HepG2 (cell line): ENCODE measurements around the gene ATP13A3. TPM values are rescaled to one million over a fixed set of nuclear protein-coding genes. Genes with fewer than 3 reads are reported as not detected.

Source experiments
- CAMTA2 ChIP-seq: sonication (generic); formaldehyde crosslinking; IDR thresholded peaks from 2 replicates; pipeline ENCODE4 v1.4.0; 2020; ENCODE audit warnings: mild to moderate bottlenecking, missing genetic modification reagents, borderline replicate concordance
- DPF2 ChIP-seq: sonication (generic); formaldehyde crosslinking; IDR thresholded peaks from 2 replicates; pipeline ENCODE4 v1.4.0; 2020; ENCODE audit warnings: mild to moderate bottlenecking, low read depth, missing genetic modification reagents, borderline replicate concordance
- HDAC2 ChIP-seq: sonication (generic); formaldehyde crosslinking; IDR thresholded peaks from 2 replicates; pipeline ENCODE4 v1.4.0; 2020; ENCODE audit warnings: missing genetic modification reagents
- MEF2D ChIP-seq: sonication (generic); formaldehyde crosslinking; IDR thresholded peaks from 2 replicates; pipeline ENCODE4 v1.5.1; 2020; ENCODE audit warnings: mild to moderate bottlenecking, missing genetic modification reagents
- RERE ChIP-seq: IDR thresholded peaks from 2 replicates; pipeline ENCODE4 v1.6.1; 2016; ENCODE audit warnings: low read depth, missing genetic modification reagents, missing compliant biosample characterization
- SIX4 ChIP-seq: sonication (generic); formaldehyde crosslinking; IDR thresholded peaks from 2 replicates; pipeline ENCODE4 v1.4.0; 2020; ENCODE audit warnings: missing genetic modification reagents
- ZBTB1 ChIP-seq: sonication (generic); formaldehyde crosslinking; IDR thresholded peaks from 2 replicates; pipeline ENCODE4 v1.4.0; 2020; ENCODE audit warnings: missing genetic modification reagents, borderline replicate concordance
- ZNF33A ChIP-seq: sonication (generic); formaldehyde crosslinking; IDR thresholded peaks from 2 replicates; pipeline ENCODE4 v1.5.1; 2020; ENCODE audit warnings: missing genetic modification reagents, mild to moderate bottlenecking, moderate library complexity, borderline replicate concordance
- ZNF501 ChIP-seq: sonication (generic); formaldehyde crosslinking; IDR thresholded peaks from 2 replicates; pipeline ENCODE4 v1.5.1; 2020; ENCODE audit warnings: mild to moderate bottlenecking, moderate library complexity, missing genetic modification reagents
- ZNF503 ChIP-seq: sonication (generic); formaldehyde crosslinking; IDR thresholded peaks from 2 replicates; pipeline ENCODE4 v1.4.0; 2020; ENCODE audit warnings: missing genetic modification reagents
- ZNF570 ChIP-seq: sonication (generic); formaldehyde crosslinking; IDR thresholded peaks from 2 replicates; pipeline ENCODE4 v1.4.0; 2020; ENCODE audit warnings: mild to moderate bottlenecking, missing genetic modification reagents, borderline replicate concordance
- ZNF770 ChIP-seq: sonication (generic); formaldehyde crosslinking; IDR thresholded peaks from 2 replicates; pipeline ENCODE4 v1.5.0; 2020; ENCODE audit warnings: mild to moderate bottlenecking, missing genetic modification reagents
- ZNF776 ChIP-seq: sonication (generic); formaldehyde crosslinking; IDR thresholded peaks from 2 replicates; pipeline ENCODE4 v1.4.0; 2020; ENCODE audit warnings: mild to moderate bottlenecking, missing genetic modification reagents
- ZNF792 ChIP-seq: IDR thresholded peaks from 2 replicates; pipeline ENCODE4 v1.6.1; 2016
- polyA plus RNA-seq, 8 experiments: library from polyadenylated mRNA; depleted of rRNA in 3 of 8; stranded (reverse) in 7 of 8; unstranded in 1 of 8; fragments of >200 nt; fragmentation: Illumina TruSeq in 4 of 8; extraction: Trizol in 4 of 8; gene quantifications; 2 replicates each; pipeline versions ENCODE4 v1.2.1 to v1.2.3, GENCODE V29; 2011 to 2016; ENCODE audit warnings: low read depth in 4 of 8, missing spikeins in 1 of 8, mixed read lengths in 1 of 8; ENCODE audit not compliant: insufficient read depth in 1 of 8
- total RNA-seq, 5 experiments: library from RNA; depleted of rRNA; stranded (reverse); fragments of >200 nt; fragmentation: Illumina TruSeq; extraction: Trizol; gene quantifications; 2 replicates each; pipeline ENCODE4 v1.2.3, GENCODE V29; 2016; ENCODE audit warnings: low read depth in 1 of 5
- TF ChIP-seq, protein P1 (sequence below): sonication (generic); formaldehyde crosslinking; IDR thresholded peaks from 2 replicates; pipeline ENCODE4 v1.4.0; 2020; ENCODE audit warnings: mild to moderate bottlenecking, missing genetic modification reagents
- TF ChIP-seq, protein P2 (sequence below): sonication (generic); formaldehyde crosslinking; IDR thresholded peaks from 2 replicates; pipeline ENCODE4 v1.8.1; 2023; ENCODE audit warnings: mild to moderate bottlenecking, missing genetic modification reagents, borderline replicate concordance

Gene ATP13A3
- total and polyA plus RNA-seq, 2 of the 13 experiments (the other 11 are each of a cell fraction or from before 2014, with no cell fraction given), result 44.9 to 80.8 TPM

- TF ChIP-seq, protein P1, sequence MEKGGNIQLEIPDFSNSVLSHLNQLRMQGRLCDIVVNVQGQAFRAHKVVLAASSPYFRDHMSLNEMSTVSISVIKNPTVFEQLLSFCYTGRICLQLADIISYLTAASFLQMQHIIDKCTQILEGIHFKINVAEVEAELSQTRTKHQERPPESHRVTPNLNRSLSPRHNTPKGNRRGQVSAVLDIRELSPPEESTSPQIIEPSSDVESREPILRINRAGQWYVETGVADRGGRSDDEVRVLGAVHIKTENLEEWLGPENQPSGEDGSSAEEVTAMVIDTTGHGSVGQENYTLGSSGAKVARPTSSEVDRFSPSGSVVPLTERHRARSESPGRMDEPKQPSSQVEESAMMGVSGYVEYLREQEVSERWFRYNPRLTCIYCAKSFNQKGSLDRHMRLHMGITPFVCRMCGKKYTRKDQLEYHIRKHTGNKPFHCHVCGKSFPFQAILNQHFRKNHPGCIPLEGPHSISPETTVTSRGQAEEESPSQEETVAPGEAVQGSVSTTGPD (CRISPR knock-in tag), result no peak
- TF ChIP-seq ZNF501 (CRISPR knock-in tag) (no peak), ZNF770 (CRISPR knock-in tag) (no peak), SIX4 (CRISPR knock-in tag) (0 out of 2 replicates have a peak, but pooled peaks have one; percentile 45), HDAC2 (peak; percentile 62; the same call in 1 of the 2 replicates), MEF2D (CRISPR knock-in tag) (no peak), DPF2 (0 out of 2 replicates have a peak, but pooled peaks have one; percentile 22), ZNF776 (CRISPR knock-in tag) (no peak), RERE (peak; percentile 80), ZBTB1 (CRISPR knock-in tag) (no peak), ZNF792 (CRISPR knock-in tag) (peak; percentile 16; the same call in 1 of the 2 replicates), ZNF33A (no peak), CAMTA2 (CRISPR knock-in tag) (no peak), ZNF503 (CRISPR knock-in tag) (peak; percentile 56; the same call in 1 of the 2 replicates), ZNF570 (no peak)
- TF ChIP-seq, protein P2, sequence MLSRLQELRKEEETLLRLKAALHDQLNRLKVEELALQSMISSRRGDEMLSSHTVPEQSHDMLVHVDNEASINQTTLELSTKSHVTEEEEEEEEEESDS (CRISPR knock-in tag), result no peak
These were observed 40.0 kb downstream of the ATP13A3 start (continued) for GRCh38 chr3:194446754-194447153.
